Fibroblast of the conjunctiva (primary cell): ENCODE measurements around the gene TBL3.
"Not testable (repeated sequence)": the region's sequence is repeated elsewhere in the genome, so short reads cannot be mapped to it uniquely, and the experiment has no call there.

Experiments
- DNase-seq: peaks from one replicate; pipeline ENCODE4 v3.0.0-alpha.2; 2010; ENCODE audit warnings: low read depth

TBL3 gene

GRCh38 chr16:1942810-1943726 lies 28.8 kb upstream of the TBL3 start, which contains the start of gene MSRB1:
Gene MSRB1 (minus strand): TSS chr16:1943199. CDS start chr16:1943156, 43 bp downstream.
- peak; percentile 98 for DNase-seq

- DNase-seq: no peak
Observed at GRCh38 chr16:1944612-1945199, 27.1 kb upstream of the TBL3 start.

GRCh38 chr16:1945559-1946391 lies 26.1 kb upstream of the TBL3 start:
- DNase-seq: no peak

- DNase-seq: no peak
Observed at GRCh38 chr16:1946495-1947368, 25.1 kb upstream of the TBL3 start.

DNA sequence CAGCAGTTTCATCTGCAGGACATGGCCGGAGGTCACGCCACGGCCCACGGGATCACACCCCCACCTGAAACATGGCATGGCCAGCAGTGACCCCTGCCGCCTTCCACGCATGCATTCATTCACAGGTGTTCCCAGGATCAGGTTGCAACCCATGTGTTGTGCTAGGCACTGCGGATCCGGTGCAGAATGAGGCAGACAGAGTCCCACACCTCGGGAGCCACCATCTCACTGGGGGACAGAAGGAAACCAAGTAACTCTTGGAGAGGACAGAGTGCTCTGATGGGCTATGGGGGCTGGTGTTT lies 24.5 kb upstream of the TBL3 start:
- no peak for DNase-seq

DNA sequence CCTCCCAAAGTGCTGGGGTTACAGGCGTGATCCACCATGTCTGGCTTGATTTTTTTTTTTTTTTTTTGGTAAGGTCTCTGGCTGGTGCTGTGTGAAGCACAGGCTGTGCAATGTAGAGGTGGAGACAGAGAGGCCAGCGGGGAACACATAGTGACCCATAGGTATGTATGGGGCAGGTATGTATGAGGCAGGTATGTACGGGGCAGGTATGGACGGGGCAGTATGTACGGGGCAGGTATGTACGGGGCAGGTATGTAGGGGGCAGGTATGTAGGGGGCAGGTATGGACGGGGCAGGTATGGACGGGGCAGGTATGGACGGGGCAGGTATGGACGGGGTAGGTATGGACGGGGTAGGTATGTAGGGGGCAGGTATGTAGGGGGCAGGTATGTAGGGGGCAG lies 22.3 kb upstream of the TBL3 start:
- no peak for DNase-seq

DNA sequence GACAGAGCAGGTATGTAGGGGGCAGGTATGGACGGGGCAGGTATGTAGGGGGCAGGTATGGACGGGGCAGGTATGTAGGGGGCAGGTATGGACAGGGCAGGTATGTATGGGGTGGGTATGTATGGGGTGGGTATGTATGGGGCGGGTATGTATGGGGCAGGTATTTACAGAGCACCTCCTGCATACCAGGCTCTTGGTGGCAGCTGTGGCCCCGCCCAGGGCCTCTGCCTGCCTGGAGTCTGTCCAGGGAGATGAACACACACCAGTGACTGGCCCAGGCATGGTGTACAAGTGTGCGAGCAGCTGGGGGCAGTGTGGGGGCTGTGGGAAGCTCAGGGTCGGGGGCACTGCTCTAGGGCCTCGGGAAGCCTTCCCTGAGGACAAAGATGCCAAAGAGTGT lies 21.8 kb upstream of the TBL3 start:
- DNase-seq: no peak

- no peak for DNase-seq
Observed at GRCh38 chr16:1950559-1950958, 21.3 kb upstream of the TBL3 start.

GRCh38 chr16:1953734-1954133 lies 18.1 kb upstream of the TBL3 start:
- DNase-seq: no peak

- DNase-seq: not testable (repeated sequence)
Observed at GRCh38 chr16:1957434-1958142, 14.3 kb upstream of the TBL3 start.

GRCh38 chr16:1958143-1958491 lies 13.7 kb upstream of the TBL3 start:
- DNase-seq: not testable (repeated sequence)

DNA sequence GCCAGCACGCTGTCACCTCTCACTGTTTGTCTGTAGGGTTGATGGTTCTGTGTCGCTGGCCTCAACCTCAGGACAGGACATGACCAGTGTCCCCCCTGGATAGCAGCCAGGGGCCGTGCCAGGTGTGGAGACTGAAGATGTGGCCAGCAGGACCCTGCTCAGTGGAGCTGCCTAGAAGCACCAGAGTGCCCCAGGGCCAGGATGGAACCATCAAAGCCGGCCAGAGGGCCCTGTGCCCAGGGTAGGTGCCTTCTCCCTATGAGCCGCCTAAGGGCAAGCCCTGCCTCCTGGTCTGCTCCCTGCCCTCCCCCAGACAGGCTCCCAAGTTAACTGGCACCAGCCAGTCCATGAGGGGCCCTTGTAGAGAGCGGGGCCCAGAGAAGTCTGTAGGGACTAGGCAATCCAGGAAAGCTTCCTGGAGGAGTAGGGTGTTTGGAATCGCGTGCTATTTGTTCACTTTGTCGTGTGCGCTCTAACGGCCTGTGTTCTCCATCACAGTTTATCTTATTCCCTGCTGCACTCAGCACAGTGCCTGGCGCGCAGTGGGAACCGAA lies 13.1 kb upstream of the TBL3 start:
- DNase-seq: no peak

GRCh38 chr16:1959269-1960039 lies 12.4 kb upstream of the TBL3 start, which contains the start of gene NDUFB10:
Gene NDUFB10 (plus strand): TSS chr16:1959538. CDS start chr16:1959625, 87 bp downstream.
- peak; percentile 81 for DNase-seq

DNA sequence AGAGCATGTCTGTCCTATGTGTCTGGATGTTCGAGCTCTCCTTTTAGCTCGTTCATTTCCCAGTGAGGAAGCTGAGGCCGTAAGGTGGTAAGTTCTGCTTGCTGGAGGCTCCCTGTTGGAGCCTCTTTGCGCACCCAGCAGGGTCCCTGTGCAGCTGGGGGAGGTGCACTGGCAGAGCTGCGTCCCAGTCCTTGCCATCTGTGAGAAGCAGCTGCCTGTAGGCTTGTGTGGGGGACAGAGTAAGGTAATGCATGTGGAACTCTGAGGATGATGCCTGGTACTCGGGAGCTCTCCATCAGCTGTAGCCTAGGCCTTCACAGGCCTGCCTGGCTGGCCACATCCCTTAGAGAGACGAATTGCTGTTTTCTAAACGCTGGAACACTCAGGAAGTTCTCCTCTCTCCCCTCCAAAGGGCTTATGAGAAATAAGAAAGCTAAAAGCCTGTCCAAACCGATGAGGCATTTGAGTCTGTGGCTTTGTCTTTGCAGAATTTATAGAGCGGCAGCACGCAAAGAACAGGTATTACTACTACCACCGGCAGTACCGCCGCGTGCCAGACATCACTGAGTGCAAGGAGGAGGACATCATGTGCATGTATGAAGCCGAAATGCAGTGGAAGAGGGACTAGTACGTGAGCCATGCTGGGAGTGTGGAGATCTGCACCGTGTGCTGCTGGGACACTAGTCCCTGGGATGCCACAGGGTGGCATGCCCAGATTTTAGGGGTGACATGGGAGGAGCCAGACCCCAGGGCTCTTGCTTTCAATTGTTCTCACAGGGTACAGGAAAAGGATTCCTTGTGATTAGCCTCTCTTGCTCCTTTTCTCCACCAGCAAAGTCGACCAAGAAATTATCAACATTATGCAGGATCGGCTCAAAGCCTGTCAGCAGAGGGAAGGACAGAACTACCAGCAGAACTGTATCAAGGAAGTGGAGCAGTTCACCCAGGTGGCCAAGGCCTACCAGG lies 10.9 kb upstream of the TBL3 start:
- DNase-seq: no peak

- no peak for DNase-seq
Observed at GRCh38 chr16:1961651-1962067, 10.2 kb upstream of the TBL3 start.

DNA sequence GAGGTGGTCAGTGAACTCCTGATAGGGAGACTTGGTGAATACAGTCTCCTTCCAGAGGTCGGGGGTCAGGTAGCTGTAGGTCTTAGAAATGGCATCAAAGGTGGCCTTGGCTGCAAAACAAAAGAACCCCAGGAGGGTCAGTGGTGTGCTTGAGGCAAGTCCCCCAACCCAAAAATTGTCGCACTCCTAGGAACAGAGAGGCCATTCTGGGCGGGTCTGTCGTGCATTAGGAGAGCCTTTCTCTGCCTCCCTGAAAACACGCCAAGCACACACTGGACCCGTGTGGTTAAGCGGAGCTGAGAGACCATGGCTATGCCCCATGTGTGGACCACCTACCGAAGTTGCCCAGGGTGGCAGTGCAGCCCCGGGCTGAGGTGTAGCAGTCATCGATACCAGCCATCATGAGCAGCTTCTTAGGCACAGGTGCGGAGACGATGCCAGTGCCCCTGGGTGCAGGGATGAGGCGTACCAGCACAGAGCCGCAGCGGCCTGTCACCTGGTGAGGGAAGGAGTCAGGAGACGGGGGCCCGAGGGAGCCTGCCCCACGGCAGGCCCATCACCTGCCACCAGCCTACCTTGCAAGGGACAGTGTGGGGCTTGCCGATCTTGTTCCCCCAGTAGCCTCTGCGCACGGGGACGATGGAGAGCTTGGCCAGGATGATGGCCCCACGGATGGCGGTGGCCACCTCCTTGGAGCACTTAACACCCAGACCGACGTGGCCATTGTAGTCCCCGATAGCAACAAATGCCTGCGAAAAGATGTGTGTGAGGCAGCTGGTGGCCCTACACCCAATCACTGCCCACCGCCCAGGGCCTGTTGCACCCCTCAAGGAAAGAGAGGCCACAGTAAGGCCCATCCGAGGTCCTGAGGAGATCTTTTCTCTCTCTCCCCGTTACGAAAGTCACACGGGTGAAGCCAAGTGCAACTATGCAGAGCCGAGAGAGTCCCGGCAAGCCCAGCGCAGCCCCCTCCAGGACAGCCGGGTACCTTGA lies 9.4 kb upstream of the TBL3 start:
- not testable (repeated sequence) for DNase-seq

- no peak for DNase-seq
Observed at GRCh38 chr16:1963806-1964505, 7.9 kb upstream of the TBL3 start.
